GM06990 (cell line): ENCODE data around the gene NEK6.

Experiments used
- DNase-seq: peaks from one replicate; pipeline ENCODE4 v3.0.0-alpha.2; 2011; ENCODE audit not compliant: insufficient read length; ENCODE audit errors: extremely low read depth
- H3K27me3 ChIP-seq: replicated peaks from 2 replicates; pipeline ENCODE4 v1.6.0; 2011; ENCODE audit warnings: low read length; ENCODE audit not compliant: control insufficient read depth, insufficient read depth
- H3K36me3 ChIP-seq: 2 replicates; pipeline ENCODE4 v1.5.1; 2011; ENCODE audit warnings: low read length; ENCODE audit not compliant: control insufficient read depth, insufficient read depth
- H3K4me3 ChIP-seq: replicated peaks from 2 replicates; pipeline ENCODE4 v1.5.1; 2011; ENCODE audit warnings: low read depth, mild to moderate bottlenecking, control low read depth, low read length
- TF ChIP-seq, protein P1 (sequence below): IDR thresholded peaks from 2 replicates; pipeline ENCODE4 v1.5.1; 2011; ENCODE audit warnings: low read length, control low read depth, mild to moderate bottlenecking, inconsistent platforms; ENCODE audit not compliant: insufficient read depth, poor library complexity, severe bottlenecking

The NEK6 gene

DNA sequence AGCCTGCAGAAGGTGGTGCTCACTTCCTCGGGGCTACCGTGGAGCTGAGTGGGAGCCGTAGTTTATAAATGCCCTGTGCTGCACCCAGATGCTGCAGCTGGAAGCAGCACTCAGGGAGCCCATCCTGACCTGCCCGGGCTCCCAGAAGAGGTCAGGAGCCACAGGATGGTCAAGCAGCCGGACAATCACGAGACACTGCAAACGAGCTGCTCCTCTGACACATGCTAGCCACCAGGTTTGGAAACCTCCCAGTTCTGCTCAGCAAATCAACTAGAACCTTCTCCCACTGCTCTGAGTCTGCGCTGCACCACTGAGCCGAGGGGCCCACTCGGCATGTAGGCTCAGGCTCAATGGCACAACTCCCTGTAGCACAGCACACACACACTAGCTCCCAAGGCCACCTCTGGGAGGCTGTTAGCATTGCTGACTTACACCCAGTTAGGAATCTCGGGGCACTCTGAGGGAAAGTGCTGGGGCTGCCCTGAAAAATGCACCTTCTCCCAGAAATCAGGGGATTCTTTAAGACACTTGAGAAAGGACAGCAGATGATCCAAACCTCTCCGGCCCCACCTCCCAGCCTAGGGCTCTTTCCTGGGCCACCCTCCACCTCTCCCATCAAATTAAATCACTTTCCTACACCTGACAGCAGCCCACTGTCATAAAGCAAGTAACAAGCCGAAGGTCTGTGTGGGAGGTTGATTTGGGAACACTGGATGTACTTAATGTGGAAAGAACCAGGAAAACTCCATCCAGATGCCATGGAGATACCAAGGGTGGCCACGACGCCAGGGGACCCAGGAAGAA is 98.4 kb downstream of the NEK6 start:
- TF ChIP-seq, protein P1, sequence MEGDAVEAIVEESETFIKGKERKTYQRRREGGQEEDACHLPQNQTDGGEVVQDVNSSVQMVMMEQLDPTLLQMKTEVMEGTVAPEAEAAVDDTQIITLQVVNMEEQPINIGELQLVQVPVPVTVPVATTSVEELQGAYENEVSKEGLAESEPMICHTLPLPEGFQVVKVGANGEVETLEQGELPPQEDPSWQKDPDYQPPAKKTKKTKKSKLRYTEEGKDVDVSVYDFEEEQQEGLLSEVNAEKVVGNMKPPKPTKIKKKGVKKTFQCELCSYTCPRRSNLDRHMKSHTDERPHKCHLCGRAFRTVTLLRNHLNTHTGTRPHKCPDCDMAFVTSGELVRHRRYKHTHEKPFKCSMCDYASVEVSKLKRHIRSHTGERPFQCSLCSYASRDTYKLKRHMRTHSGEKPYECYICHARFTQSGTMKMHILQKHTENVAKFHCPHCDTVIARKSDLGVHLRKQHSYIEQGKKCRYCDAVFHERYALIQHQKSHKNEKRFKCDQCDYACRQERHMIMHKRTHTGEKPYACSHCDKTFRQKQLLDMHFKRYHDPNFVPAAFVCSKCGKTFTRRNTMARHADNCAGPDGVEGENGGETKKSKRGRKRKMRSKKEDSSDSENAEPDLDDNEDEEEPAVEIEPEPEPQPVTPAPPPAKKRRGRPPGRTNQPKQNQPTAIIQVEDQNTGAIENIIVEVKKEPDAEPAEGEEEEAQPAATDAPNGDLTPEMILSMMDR, result no peak
- peak; percentile 14 for DNase-seq
- no peaks in the 10 kb centered on the region for H3K27me3 ChIP-seq
- peaks cover 35% of the 10 kb centered on the region for H3K36me3 ChIP-seq
- no peak overlapping the region for H3K4me3 ChIP-seq

DNA sequence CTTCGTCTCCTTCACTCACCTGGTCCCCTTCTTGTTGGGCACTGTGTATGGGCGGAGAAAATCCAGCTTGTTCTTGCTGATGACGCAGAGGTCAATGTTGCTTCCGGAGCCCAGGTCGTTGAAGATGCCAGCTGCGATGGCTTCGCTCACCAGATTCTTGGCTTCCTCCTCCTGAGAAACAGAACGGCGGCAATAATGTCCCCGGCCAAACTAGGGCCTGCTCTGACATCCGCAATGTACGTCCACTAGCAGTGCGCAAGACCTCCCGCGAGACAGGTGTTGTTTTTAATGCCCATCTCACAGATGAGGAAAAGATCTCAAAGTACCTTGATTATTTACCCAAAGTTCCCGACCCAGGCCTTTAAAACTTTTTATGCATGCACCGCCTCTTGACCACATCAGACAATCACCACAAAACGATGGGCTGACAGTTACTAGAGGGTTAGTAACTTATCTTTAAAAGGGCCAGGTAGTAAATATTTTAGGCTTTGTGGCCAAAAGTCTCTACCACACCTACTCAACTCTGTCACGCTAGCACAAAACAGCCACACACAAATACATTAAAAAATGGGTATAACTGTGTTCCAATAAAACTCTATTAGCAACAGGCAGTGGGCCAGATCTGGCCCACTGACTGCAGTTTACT is 99.1 kb downstream of the NEK6 start:
- peak; percentile 25 for DNase-seq
- no peak overlapping the region for H3K4me3 ChIP-seq
- peaks cover 32% of the 10 kb centered on the region for H3K36me3 ChIP-seq
- TF ChIP-seq, protein P1, result no peak
- H3K27me3 ChIP-seq, result no peaks in the 10 kb centered on the region

DNA sequence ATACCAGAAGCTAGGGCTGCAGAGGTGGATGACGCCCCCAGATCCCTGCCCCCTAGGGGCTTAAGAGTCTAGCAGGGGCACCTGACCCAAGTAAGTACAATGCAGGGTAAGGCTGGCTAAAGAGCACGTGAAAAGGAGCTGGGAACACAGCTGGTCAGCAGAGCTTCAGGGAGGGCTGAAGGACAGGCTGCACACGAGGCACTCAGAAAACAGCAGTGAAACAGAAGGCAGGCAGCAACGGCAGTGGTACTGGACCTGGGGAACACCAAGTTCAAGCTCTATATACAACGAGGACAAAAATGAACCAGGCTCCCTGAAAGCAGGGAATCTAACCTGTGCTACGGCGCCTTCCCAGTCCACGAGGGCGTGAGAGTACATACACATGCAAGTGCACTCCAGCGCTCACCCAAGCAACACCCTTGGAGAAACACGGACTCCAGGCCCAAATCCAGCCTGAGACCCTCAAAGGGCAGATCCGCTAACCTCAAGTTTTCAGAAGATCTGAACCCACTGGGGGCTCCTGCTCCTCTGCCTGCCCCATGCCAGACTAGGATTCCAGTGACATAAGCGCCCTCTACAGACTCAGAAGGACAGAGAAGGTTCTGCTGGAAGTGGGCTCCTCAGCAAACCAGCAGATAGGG is 100.1 kb downstream of the NEK6 start:
- Histone ChIP-seq H3K4me3 (no peak overlapping the region), H3K36me3 (peaks cover 28% of the 10 kb centered on the region), H3K27me3 (no peaks in the 10 kb centered on the region)
- DNase-seq, result peak; percentile 16
- TF ChIP-seq, protein P1, result no peak

DNA sequence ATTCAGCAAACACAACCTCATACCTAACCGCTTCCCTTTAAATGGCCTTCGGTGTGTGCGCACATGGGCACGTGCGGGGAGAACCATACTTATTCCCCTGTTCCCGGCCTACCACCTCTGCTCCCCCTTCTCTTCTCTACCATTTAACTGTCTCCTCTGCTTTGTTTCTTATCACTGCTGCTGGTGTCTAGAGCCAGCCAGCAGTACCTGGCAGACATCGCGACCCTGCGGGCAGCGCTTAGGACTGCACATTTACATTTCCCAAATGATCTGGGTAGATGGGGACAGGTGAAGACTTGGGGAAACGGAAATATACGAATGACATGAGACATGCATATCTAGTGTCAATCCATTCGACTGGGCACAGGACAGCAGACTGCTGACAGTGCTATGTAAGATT is 100.9 kb downstream of the NEK6 start:
- peaks cover 22% of the 10 kb centered on the region for H3K36me3 ChIP-seq
- DNase-seq, result peak; percentile 23
- H3K27me3 ChIP-seq, result no peaks in the 10 kb centered on the region
- H3K4me3 ChIP-seq, result no peak overlapping the region
- TF ChIP-seq, protein P1, result no peak

DNA sequence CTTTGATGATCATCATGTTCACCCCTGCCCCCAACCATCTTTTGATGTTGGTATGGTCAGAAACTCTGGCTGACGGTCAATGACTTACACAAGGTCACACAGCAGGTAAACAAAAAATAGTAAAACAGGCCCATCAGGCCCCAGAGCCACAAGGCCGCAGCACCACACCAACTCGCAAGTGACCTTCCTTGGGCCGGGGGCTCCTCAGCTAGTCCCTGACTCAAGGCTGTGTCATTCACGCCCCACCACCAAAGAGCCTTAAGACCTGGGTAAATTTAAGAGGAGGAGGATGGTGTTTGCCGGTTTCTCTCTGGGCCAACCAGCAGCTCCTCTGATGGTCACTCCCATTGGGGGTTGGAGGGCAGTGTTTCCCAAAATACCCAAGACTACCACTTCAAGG is 101.7 kb downstream of the NEK6 start:
- H3K4me3 ChIP-seq, result no peak overlapping the region
- TF ChIP-seq, protein P1, result no peak
- H3K27me3 ChIP-seq, result no peaks in the 10 kb centered on the region
- H3K36me3 ChIP-seq, result peaks cover 19% of the 10 kb centered on the region
- DNase-seq, result peak; percentile 13
